ENCODE results near the gene HRH1. TPM values are rescaled to one million over a fixed set of nuclear protein-coding genes. Genes with fewer than 3 reads are reported as not detected.
"Not testable (repeated sequence)": the region's sequence is repeated elsewhere in the genome, so short reads cannot be mapped to it uniquely, and the experiment has no call there.

The HRH1 gene
- total RNA-seq, 4 donors from 2014 or later = 3.6 to 27.7 (median 6.1) TPM

DNA sequence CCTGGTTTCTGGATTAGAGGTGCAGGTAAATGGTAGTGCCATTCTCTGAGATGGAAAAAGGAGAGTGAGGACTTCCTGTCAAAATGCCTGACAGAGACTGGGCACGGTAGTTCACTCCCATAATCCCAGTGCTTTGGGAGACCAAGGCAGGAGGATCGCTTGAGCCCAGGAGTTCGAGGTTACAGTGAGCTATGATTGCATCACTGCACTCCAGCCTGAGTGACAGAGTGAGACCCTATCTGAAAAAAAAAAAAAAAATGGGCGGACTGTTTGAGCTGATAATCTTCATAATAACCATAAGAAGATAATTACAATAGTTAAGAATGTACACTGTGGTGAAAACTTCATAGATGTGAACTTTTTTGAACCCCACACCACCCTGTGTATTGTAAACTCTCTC lies 44.2 kb downstream of the HRH1 start:
- DNase-seq (ENCODE audit: low spot score) (no peak), ATAC-seq (ENCODE audit: low FRiP score) (no peak)
- TF ChIP-seq, protein P1, sequence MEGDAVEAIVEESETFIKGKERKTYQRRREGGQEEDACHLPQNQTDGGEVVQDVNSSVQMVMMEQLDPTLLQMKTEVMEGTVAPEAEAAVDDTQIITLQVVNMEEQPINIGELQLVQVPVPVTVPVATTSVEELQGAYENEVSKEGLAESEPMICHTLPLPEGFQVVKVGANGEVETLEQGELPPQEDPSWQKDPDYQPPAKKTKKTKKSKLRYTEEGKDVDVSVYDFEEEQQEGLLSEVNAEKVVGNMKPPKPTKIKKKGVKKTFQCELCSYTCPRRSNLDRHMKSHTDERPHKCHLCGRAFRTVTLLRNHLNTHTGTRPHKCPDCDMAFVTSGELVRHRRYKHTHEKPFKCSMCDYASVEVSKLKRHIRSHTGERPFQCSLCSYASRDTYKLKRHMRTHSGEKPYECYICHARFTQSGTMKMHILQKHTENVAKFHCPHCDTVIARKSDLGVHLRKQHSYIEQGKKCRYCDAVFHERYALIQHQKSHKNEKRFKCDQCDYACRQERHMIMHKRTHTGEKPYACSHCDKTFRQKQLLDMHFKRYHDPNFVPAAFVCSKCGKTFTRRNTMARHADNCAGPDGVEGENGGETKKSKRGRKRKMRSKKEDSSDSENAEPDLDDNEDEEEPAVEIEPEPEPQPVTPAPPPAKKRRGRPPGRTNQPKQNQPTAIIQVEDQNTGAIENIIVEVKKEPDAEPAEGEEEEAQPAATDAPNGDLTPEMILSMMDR (IDR thresholded peaks at IDR 0.05) = no peak

DNA sequence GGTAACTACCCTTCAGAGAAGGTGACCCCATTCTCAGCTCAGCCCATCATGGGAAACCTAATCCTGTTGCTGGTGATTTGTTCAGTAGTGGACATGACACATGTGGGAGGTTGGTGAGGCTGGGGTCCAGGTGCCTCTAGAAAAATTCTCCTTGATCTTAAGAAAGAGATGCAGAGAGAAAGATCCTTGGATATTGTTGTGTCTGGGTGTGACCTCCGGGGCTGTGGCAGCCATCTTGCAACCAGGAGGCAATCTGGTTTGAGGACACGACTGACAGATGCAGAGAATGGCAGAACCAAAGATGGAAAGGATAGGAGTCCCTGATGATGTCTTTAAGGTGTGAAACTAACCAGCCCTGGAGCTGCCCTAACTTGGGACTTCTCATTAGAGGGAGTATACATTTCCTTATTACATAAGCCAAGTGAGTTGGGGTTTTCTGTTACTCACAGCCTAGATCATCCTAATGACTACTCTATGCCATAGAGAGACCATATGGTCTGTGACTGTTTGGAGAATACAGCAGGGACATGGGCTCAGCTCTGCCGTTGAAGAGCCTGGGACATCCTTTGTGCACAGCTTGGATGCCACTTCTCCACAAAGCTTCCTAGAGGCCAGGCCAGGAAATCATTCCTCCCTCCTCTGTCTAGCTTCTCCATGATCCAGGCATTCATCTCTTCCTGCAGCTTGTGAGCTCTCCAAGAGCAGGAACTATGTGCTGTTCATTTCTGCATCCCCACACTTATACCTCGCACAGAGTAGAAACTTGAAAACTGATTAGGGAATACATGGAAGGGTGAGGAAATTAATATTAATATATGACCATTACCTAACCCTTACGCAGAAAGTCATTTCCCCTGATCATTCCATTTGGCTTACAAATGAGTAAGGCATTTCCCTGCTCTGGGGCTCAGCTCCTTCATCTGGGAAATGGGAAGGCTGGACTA lies 45.9 kb downstream of the HRH1 start:
- ATAC-seq (ENCODE audit: low FRiP score) (no peak), DNase-seq (ENCODE audit: low spot score) (no peak)
- TF ChIP-seq, protein P1 (IDR thresholded peaks at IDR 0.05) = no peak

DNA sequence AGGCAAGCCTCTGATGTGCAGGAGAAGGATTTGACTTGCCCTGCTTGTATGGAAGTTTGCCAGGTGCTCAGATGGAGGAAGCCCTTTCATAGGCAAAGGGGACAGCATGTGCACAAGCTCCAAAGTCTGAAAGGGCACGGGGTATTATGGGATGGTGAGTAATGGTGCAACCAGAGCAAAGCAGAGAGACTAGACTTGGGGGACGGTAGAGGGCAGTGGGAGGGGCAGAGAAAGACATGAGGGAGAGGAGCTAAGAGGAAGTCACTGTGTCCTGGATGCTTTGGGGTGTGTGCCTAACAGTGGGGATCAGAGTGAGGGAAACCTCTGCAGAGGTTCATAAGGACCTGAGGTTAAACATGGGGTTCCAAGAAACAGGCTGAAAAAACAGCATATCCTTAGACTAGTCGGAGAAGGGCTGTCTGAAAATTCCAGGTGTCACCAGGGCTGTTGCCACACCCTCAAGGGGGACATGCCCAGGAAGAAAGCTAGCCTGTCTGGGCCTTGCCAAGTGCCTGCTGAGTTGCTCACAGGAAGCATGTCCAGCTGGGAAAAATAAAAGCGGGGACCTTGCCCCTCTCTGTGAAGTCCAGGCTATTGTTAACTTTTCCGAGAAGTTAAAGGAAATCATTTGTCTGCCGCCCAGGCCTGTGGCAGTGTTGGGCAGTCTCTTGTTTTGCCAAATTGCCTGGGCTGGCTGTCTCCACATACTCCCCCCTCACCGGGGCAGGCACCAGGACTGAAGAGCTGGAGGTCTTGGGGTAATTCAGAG lies 47.1 kb downstream of the HRH1 start:
- DNase-seq (ENCODE audit: low spot score) (no peak), ATAC-seq (ENCODE audit: low FRiP score) (no peak)
- TF ChIP-seq, protein P1 (IDR thresholded peaks at IDR 0.05) = no peak

DNA sequence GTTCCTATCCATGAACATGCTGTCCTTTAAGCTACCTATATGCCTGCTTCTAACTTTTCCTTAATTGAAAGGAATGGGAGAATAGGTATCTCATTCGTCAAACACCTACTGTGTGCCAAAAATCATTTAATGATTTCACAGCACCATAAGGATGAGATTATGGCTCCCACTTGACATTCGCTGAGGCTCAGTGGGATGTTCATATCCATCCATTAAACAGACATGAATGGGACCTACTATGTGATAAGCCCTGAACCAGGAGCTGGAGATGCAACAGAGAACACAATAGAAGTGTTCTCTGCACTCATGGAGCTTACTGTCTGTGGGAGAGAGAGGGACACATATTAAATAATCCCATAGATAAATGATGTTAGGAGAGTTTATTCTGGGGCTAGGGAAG lies 49.7 kb downstream of the HRH1 start:
- no peak for DNase-seq (ENCODE audit: low spot score)
- ATAC-seq (ENCODE audit: low FRiP score) = no peak
- TF ChIP-seq, protein P1 (IDR thresholded peaks at IDR 0.05) = no peak

DNA sequence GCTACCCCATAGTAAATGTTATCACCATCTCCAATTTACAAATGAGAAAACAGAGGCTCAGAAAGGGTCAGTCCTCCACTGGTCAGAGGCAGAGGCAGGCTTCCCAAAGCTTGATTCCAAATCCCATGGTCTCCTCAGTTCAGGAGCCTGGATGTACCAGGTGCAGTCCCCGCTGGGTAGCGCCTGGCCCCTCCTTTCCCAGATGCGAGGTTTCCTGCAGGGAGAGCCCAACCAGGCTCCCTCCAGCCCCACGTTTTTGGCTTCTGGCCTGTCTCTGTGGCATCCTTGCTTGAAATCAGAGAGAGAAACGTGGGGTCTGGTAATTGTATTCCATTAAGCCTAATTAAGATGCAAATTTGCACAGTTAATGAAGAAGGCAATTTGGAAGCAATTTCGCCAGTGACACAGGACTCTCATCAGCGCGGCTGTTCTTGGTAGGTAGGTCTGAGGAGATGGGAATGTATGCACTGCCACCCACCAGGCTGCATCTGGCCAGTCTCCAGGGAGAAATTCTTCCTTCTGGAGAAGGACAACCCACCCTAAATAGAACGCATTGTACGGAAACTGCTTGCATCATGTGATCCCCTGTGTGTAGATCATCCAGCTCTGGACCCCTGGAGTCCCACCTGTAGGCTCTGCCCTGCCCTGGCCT lies 50.5 kb downstream of the HRH1 start:
- ATAC-seq (ENCODE audit: low FRiP score) = no peak
- TF ChIP-seq, protein P1 (IDR thresholded peaks at IDR 0.05) = no peak
- no peak for DNase-seq (ENCODE audit: low spot score)

DNA sequence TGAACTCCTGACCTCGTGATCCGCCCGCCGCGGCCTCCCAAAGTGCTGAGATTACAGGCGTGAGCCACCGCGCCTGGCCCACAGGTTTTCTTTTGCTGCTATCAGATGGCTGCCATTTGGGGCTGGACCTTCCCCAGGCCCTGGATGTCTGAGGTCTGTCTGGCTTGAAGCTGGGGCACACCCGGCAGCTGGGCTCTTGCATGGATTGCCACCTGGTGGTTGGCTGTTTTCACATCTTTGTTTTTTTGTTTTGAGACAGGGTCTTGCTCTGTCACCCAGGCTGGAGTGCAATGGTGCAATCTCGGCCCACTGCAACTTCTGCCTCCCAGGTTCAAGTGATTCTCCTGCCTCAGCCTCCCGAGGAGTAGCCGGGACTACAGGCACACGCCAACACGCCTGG lies 51.6 kb downstream of the HRH1 start:
- DNase-seq (ENCODE audit: low spot score); ATAC-seq (ENCODE audit: low FRiP score): not testable (repeated sequence)

DNA sequence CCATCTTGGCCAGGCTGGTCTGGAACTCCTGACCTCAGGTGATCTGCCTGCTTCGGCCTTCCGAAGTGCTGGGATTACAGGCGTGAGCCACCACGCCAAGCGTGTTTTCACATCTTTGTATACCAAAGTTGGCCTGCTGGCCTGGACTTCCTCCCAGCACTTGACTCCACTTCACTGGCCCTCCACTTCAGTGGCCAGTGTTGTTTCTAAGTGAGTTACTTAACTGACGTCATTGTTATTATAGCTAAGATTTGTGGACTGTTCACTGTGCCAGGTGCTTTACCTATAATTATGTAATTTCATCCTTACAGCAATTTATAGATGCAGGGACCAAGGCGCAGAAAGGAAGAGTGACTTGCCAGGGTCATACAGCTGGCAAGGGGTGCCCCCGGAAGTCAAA lies 52.0 kb downstream of the HRH1 start:
- TF ChIP-seq, protein P1 (IDR thresholded peaks at IDR 0.05) = no peak
- no peak for ATAC-seq (ENCODE audit: low FRiP score)
- no peak for DNase-seq (ENCODE audit: low spot score)

Data from omental fat pad (tissue), 4 donors.